ENCODE results near the gene NLRP1.

NLRP1 gene

DNA sequence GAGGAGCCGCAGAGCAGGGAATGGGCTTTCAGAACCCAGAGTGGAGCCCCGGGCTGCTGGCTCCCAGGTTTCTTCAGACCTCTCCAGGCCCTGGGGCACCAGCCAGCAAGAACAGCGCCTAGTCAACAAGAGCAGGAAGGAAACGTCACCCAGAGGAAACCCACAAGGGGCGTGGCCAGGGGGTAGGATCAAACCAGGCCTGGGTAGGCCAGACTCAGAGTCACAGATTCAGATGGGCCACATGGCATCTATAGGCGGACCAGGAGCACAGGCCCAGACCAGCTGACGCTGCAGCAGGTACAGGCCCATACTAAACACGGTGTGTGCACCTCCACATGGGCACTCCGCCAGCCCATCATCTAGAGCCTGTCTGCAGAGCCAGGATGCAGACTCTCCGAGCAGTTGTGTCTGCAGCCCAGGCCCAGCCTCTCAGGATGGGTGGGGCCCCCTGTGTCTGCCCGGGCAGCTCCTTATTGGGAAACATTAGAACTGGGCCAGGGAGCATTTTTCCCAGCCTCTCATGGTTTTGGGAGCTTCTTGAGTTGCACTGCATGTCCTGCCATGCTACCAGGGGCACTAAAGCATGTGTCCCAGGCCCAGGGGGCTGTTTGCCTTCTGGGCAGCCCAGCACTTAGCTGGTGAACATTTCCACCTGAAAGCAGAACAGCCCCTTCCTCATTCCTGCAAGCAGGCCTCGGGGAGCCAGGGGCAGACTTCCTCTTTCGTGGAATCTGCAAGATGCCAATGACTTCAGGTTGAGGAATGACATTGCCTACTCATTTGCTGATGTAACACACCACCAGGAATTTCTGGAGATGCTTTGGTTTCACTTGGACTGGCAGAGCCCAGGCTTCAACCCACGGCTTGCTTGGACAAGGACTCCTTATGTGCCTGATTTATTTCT, at the start of gene NLRP1:
NLRP1 (minus strand) TSS at position 127 of the 904 bp plus-strand sequence. CDS start 552 bp downstream, outside the sequence.
- H3K9ac ChIP-seq (ENCODE audit: low read length in 5 of 5) = peak within 1 kb of the TSS; percentile 84 to 96 (median 91)
- H3K27ac ChIP-seq (ENCODE audit: low read depth, low read length) = peak within 1 kb of the TSS; percentile 84
- peaks cover under 1 to 20% (median 13%) of the 10 kb centered on the region in 5 donors for H3K36me3 ChIP-seq (ENCODE audit: control insufficient read depth in 5 of 5, insufficient read depth in 5 of 5, low read length in 5 of 5)
- H3K4me1 ChIP-seq (ENCODE audit: control insufficient read depth in 5 of 5, insufficient read depth in 5 of 5, low read length in 5 of 5) = peaks cover 7 to 67% (median 43%) of the 10 kb centered on the region in 5 donors
- H3K4me3 ChIP-seq (ENCODE audit: low read depth in 1 of 5, low read length in 5 of 5) = peak within 1 kb of the TSS; percentile 75 to 93 (median 82)
- no peaks in the 10 kb centered on the region for H3K9me3 ChIP-seq (ENCODE audit: control insufficient read depth in 5 of 5, low read length in 5 of 5)
- H3K27me3 ChIP-seq (ENCODE audit: control insufficient read depth in 5 of 5, insufficient read depth in 4 of 5, low read length in 5 of 5) = no peaks in the 10 kb centered on the region

DNA sequence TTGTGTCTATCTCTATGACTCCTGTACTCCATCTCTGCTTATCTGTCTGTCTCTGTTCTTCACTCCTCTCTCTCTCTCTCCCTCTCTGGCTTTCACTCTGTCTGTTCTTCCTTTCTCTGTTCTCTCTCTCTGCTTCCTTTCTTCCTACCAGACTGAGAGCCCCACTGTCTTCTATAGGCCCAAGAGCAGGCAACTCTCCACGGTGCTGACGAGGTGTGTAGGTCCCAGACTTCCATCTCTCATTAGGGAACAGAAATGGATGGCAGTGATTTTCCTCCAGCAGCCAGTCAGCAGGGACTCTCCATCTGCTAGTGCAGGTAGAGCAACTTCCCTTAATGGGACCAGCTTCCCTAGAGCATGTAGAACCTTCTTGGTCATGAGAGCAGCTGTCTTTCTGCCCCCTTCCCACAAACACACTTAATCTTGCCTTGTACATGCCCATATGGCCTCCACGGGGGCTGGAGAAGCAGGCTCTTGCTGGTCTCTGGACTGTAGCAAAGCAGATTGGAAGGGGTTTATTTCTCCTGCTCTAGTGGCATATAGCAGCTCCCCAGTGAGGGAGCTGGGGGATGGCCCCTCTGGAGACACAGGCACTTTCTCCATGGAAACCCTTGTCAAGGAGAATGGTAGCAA, 47.8 kb upstream of the NLRP1 start:
- no peaks in the 10 kb centered on the region for H3K9me3 ChIP-seq (ENCODE audit: control insufficient read depth in 5 of 5, low read length in 5 of 5)
- no peak overlapping the region for H3K9ac ChIP-seq (ENCODE audit: low read length in 5 of 5)
- no peak overlapping the region for H3K27ac ChIP-seq (ENCODE audit: low read depth, low read length)
- H3K4me1 ChIP-seq (ENCODE audit: control insufficient read depth in 5 of 5, insufficient read depth in 5 of 5, low read length in 5 of 5) = no peaks in the 10 kb centered on the region
- peaks cover 0 to 19% (median 14%) of the 10 kb centered on the region in 5 donors for H3K27me3 ChIP-seq (ENCODE audit: control insufficient read depth in 5 of 5, insufficient read depth in 4 of 5, low read length in 5 of 5)
- no peaks in the 10 kb centered on the region for H3K36me3 ChIP-seq (ENCODE audit: control insufficient read depth in 5 of 5, insufficient read depth in 5 of 5, low read length in 5 of 5)
- no peak overlapping the region for H3K4me3 ChIP-seq (ENCODE audit: low read depth in 1 of 5, low read length in 5 of 5)

DNA sequence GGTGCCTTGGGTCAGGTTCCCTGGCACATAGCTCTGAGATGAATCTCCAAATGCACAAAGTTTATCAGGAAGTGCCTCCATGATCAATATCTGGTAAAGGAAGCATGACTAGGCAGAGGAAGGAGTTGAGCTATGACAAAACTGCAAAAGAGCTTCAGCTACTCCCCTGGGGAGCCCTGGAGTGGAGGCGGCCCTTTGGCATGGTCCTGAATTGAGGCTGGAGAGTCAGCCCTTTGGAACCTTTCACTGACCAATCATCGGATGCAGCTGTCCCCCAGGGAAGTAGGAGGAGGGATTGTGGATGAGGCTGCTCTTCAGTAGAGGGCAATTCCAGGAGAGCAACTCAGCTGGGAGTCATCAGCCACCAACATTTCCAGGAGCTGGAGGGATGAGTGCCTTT, 46.1 kb upstream of the NLRP1 start:
- Histone ChIP-seq H3K4me1 (ENCODE audit: control insufficient read depth in 5 of 5, insufficient read depth in 5 of 5, low read length in 5 of 5) (no peaks in the 10 kb centered on the region), H3K27me3 (ENCODE audit: control insufficient read depth in 5 of 5, insufficient read depth in 4 of 5, low read length in 5 of 5) (peaks cover 0 to 16% (median 10%) of the 10 kb centered on the region in 5 donors), H3K27ac (ENCODE audit: low read depth, low read length) (no peak overlapping the region), H3K36me3 (ENCODE audit: control insufficient read depth in 5 of 5, insufficient read depth in 5 of 5, low read length in 5 of 5) (no peaks in the 10 kb centered on the region), H3K9me3 (ENCODE audit: control insufficient read depth in 5 of 5, low read length in 5 of 5) (no peaks in the 10 kb centered on the region), H3K4me3 (ENCODE audit: low read depth in 1 of 5, low read length in 5 of 5) (no peak overlapping the region), H3K9ac (ENCODE audit: low read length in 5 of 5) (no peak overlapping the region)

DNA sequence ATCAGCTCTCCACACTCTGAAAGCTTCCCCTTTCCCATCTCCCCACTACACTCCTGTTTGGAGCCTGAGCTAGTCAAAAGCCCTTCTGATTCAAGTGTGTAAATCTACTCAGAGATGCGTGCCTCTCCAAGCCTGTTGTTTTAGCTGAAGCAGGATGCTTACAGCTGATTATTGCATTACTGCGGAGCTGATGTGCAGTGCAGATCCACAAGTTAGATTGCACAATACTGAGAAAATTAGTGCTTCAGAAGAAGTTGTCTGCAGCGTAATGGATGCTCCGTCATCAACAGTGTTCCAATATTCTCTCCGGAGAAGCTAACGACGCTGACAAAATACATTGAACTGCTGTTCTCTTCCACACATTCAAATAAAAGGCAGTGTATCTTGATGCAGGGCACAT, 44.8 kb upstream of the NLRP1 start:
- H3K36me3 ChIP-seq (ENCODE audit: control insufficient read depth in 5 of 5, insufficient read depth in 5 of 5, low read length in 5 of 5) = no peaks in the 10 kb centered on the region
- no peaks in the 10 kb centered on the region for H3K4me1 ChIP-seq (ENCODE audit: control insufficient read depth in 5 of 5, insufficient read depth in 5 of 5, low read length in 5 of 5)
- H3K9ac ChIP-seq (ENCODE audit: low read length in 5 of 5) = no peak overlapping the region
- no peak overlapping the region for H3K4me3 ChIP-seq (ENCODE audit: low read depth in 1 of 5, low read length in 5 of 5)
- no peaks in the 10 kb centered on the region for H3K9me3 ChIP-seq (ENCODE audit: control insufficient read depth in 5 of 5, low read length in 5 of 5)
- H3K27me3 ChIP-seq (ENCODE audit: control insufficient read depth in 5 of 5, insufficient read depth in 4 of 5, low read length in 5 of 5) = peaks cover 0 to 14% (median 9%) of the 10 kb centered on the region in 5 donors
- no peak overlapping the region for H3K27ac ChIP-seq (ENCODE audit: low read depth, low read length)

DNA sequence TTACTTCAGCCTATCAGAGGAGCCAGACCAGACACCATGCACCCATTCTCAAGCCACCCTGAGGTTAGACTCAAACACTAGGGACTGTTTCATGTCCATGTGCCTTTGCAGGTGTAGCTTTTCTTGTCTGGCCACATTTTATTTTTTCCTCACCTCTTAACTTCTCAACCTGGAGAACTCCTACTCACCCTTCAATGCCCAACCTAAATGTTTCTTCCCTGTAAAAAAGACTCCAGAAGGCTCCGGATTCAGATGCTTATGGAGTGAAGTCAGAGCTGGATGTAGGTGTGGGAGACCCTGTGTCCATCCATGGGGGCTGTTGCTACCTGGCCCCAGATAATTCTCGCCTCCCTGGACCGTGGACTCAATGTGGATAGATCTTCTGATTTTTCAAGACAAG, 44.0 kb upstream of the NLRP1 start:
- H3K27me3 ChIP-seq (ENCODE audit: control insufficient read depth in 5 of 5, insufficient read depth in 4 of 5, low read length in 5 of 5) = peaks cover 0 to 18% (median 9%) of the 10 kb centered on the region in 5 donors
- H3K36me3 ChIP-seq (ENCODE audit: control insufficient read depth in 5 of 5, insufficient read depth in 5 of 5, low read length in 5 of 5) = no peaks in the 10 kb centered on the region
- no peak overlapping the region for H3K4me3 ChIP-seq (ENCODE audit: low read depth in 1 of 5, low read length in 5 of 5)
- no peaks in the 10 kb centered on the region for H3K9me3 ChIP-seq (ENCODE audit: control insufficient read depth in 5 of 5, low read length in 5 of 5)
- H3K27ac ChIP-seq (ENCODE audit: low read depth, low read length) = no peak overlapping the region
- no peaks in the 10 kb centered on the region for H3K4me1 ChIP-seq (ENCODE audit: control insufficient read depth in 5 of 5, insufficient read depth in 5 of 5, low read length in 5 of 5)
- H3K9ac ChIP-seq (ENCODE audit: low read length in 5 of 5) = no peak overlapping the region

DNA sequence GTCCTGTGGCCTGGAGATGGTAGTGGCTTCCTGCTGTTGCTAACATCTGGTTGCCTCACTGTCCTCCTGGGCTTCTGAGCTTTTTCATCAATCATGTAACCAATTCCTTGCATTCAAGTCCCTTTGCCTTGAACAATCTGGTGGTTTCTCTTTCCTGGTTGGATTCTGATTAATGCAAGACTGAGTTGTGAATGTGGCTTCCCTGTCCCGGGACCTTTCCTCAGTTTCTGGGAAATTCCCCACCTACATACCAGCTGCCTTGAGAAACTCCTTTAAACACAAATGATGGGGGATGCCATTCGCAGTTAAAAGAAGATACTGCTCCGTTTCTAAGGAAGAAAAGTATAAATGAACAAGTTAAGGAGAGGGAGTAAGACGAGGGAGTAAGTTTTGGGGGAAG, 39.9 kb upstream of the NLRP1 start:
- no peaks in the 10 kb centered on the region for H3K9me3 ChIP-seq (ENCODE audit: control insufficient read depth in 5 of 5, low read length in 5 of 5)
- H3K4me1 ChIP-seq (ENCODE audit: control insufficient read depth in 5 of 5, insufficient read depth in 5 of 5, low read length in 5 of 5) = no peaks in the 10 kb centered on the region
- no peaks in the 10 kb centered on the region for H3K36me3 ChIP-seq (ENCODE audit: control insufficient read depth in 5 of 5, insufficient read depth in 5 of 5, low read length in 5 of 5)
- H3K4me3 ChIP-seq (ENCODE audit: low read depth in 1 of 5, low read length in 5 of 5) = no peak overlapping the region
- H3K9ac ChIP-seq (ENCODE audit: low read length in 5 of 5) = no peak overlapping the region
- H3K27ac ChIP-seq (ENCODE audit: low read depth, low read length) = no peak overlapping the region
- H3K27me3 ChIP-seq (ENCODE audit: control insufficient read depth in 5 of 5, insufficient read depth in 4 of 5, low read length in 5 of 5) = peaks cover 8 to 22% (median 11%) of the 10 kb centered on the region in 5 donors

DNA sequence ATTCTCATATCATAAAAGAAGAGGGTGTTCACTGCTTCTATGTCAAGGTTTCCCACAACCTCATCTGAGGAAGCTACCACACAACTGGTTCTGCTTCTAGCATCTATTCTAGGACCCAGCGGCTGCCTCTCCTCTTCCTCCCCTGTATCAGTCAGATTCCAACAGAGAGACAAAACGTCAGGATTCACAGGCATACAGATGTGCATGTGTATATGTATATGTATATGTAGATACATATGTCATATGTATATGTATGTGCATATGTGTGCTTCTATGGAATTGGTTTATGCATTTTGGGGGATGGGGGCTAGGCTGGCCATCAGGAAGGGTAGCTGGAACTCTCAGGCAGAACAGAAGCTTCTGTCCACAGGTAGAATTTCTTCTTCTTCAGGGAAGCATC, 37.4 kb upstream of the NLRP1 start:
- Histone ChIP-seq H3K9me3 (ENCODE audit: control insufficient read depth in 5 of 5, low read length in 5 of 5) (no peaks in the 10 kb centered on the region), H3K9ac (ENCODE audit: low read length in 5 of 5) (no peak overlapping the region), H3K27ac (ENCODE audit: low read depth, low read length) (no peak overlapping the region), H3K27me3 (ENCODE audit: control insufficient read depth in 5 of 5, insufficient read depth in 4 of 5, low read length in 5 of 5) (peaks cover 7 to 25% (median 9%) of the 10 kb centered on the region in 5 donors), H3K4me3 (ENCODE audit: low read depth in 1 of 5, low read length in 5 of 5) (no peak overlapping the region), H3K36me3 (ENCODE audit: control insufficient read depth in 5 of 5, insufficient read depth in 5 of 5, low read length in 5 of 5) (no peaks in the 10 kb centered on the region), H3K4me1 (ENCODE audit: control insufficient read depth in 5 of 5, insufficient read depth in 5 of 5, low read length in 5 of 5) (no peaks in the 10 kb centered on the region)

DNA sequence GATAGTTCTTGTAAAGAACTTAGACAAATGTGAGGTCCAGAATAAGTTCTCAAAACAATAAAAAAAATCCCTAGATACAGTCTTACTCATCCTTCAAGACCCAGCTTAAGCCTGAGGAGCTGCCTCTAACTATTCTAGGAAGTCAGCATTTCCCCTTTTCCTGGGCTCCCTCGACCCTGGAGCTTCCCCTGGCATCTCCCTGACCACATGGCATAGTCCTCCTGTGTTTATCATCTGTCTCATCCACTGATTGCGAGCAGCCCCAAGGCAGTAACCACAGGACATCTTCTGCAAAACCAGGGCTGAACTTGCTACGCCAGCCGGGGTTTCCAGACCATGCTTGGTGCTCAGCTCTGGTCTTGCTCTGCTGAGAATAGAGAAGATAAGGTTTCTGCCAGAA, 36.7 kb upstream of the NLRP1 start:
- no peak overlapping the region for H3K9ac ChIP-seq (ENCODE audit: low read length in 5 of 5)
- no peak overlapping the region for H3K4me3 ChIP-seq (ENCODE audit: low read depth in 1 of 5, low read length in 5 of 5)
- peaks cover 7 to 25% (median 9%) of the 10 kb centered on the region in 5 donors for H3K27me3 ChIP-seq (ENCODE audit: control insufficient read depth in 5 of 5, insufficient read depth in 4 of 5, low read length in 5 of 5)
- no peak overlapping the region for H3K27ac ChIP-seq (ENCODE audit: low read depth, low read length)
- no peaks in the 10 kb centered on the region for H3K4me1 ChIP-seq (ENCODE audit: control insufficient read depth in 5 of 5, insufficient read depth in 5 of 5, low read length in 5 of 5)
- H3K36me3 ChIP-seq (ENCODE audit: control insufficient read depth in 5 of 5, insufficient read depth in 5 of 5, low read length in 5 of 5) = no peaks in the 10 kb centered on the region
- no peaks in the 10 kb centered on the region for H3K9me3 ChIP-seq (ENCODE audit: control insufficient read depth in 5 of 5, low read length in 5 of 5)

DNA sequence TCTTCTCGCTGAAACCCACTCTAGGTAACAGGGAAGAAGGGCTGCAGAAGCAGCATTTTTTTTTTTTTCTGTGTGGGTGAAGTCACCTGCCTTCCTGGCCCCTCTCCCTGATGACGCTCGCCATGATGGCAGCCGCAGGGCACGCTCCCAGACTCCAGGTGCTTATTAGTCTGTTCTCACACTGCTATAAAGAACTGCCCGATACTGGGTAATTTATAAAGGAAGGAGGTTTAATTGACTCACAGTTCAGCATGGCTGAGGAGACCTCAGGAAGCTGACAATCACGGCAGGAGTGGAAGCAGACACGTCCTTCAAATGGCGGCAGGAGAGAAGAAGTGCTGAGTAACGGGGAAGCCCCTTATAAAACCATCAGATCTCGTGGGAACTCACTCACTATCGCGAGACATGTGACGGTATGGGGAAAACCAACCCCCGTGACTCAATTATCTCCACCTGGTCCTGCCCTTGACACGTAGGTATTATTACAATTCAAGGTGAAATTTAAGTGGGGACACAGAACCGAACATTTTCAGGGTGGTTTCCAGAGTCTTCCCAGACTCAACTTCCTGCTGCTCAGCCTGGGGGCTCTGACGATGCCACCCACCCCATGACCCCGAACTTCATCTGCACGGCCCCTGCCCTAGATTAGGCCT, 34.9 kb upstream of the NLRP1 start:
- Histone ChIP-seq H3K27me3 (ENCODE audit: control insufficient read depth in 5 of 5, insufficient read depth in 4 of 5, low read length in 5 of 5) (peaks cover 7 to 28% (median 9%) of the 10 kb centered on the region in 5 donors), H3K4me1 (ENCODE audit: control insufficient read depth in 5 of 5, insufficient read depth in 5 of 5, low read length in 5 of 5) (no peaks in the 10 kb centered on the region), H3K9ac (ENCODE audit: low read length in 5 of 5) (no peak overlapping the region), H3K4me3 (ENCODE audit: low read depth in 1 of 5, low read length in 5 of 5) (no peak overlapping the region), H3K36me3 (ENCODE audit: control insufficient read depth in 5 of 5, insufficient read depth in 5 of 5, low read length in 5 of 5) (no peaks in the 10 kb centered on the region), H3K9me3 (ENCODE audit: control insufficient read depth in 5 of 5, low read length in 5 of 5) (no peaks in the 10 kb centered on the region), H3K27ac (ENCODE audit: low read depth, low read length) (no peak overlapping the region)

DNA sequence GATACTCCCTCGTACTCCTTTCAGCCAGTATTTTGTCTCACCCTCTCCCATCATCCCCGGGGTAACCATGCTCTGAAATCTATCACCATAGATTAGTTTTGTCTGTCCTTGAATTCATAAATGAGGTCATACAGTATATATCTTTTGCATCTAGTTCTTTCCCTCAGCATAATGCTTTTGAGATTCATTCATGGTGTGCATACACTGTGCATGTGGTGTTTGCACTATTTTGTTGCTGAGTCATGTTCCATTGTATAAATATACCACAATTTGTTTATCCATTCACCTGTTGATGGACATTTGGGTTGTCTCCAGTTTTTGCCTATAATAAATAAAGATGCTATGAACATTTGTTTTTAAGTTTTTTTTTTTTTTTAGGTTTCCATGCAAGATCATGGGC, 34.2 kb upstream of the NLRP1 start:
- Histone ChIP-seq H3K27me3 (ENCODE audit: control insufficient read depth in 5 of 5, insufficient read depth in 4 of 5, low read length in 5 of 5) (peaks cover 7 to 29% (median 9%) of the 10 kb centered on the region in 5 donors), H3K36me3 (ENCODE audit: control insufficient read depth in 5 of 5, insufficient read depth in 5 of 5, low read length in 5 of 5) (no peaks in the 10 kb centered on the region), H3K4me1 (ENCODE audit: control insufficient read depth in 5 of 5, insufficient read depth in 5 of 5, low read length in 5 of 5) (no peaks in the 10 kb centered on the region), H3K27ac (ENCODE audit: low read depth, low read length) (no peak overlapping the region), H3K4me3 (ENCODE audit: low read depth in 1 of 5, low read length in 5 of 5) (no peak overlapping the region), H3K9me3 (ENCODE audit: control insufficient read depth in 5 of 5, low read length in 5 of 5) (no peaks in the 10 kb centered on the region), H3K9ac (ENCODE audit: low read length in 5 of 5) (no peak overlapping the region)

Data from subcutaneous abdominal adipose tissue (tissue), 5 donors.